GM08714 (cell line): ENCODE data around the gene OBP2B.
A peak's percentile ranks its signal among the peaks of the same experiment; 100 is the strongest.
"Not testable (repeated sequence)": the region's sequence is repeated elsewhere in the genome, so short reads cannot be mapped to it uniquely, and the experiment has no call there.

Experiments used
- H3K4me3 ChIP-seq: fragments of 200-500 bp; sonication (Bioruptor generic); 2 replicates; pipeline ENCODE4 v1.5.1; 2014; ENCODE audit warnings: mild to moderate bottlenecking, low read length, inconsistent platforms
- ZNF274 ChIP-seq: IDR thresholded peaks from 2 replicates; pipeline ENCODE4 v1.6.1; 2012; ENCODE audit warnings: mild to moderate bottlenecking, low read depth, low read length

OBP2B gene

GRCh38 chr9:133173056-133173455, 36.0 kb downstream of the OBP2B start:
- no peak for TF ChIP-seq ZNF274
- H3K4me3 ChIP-seq: no peak overlapping the region

DNA sequence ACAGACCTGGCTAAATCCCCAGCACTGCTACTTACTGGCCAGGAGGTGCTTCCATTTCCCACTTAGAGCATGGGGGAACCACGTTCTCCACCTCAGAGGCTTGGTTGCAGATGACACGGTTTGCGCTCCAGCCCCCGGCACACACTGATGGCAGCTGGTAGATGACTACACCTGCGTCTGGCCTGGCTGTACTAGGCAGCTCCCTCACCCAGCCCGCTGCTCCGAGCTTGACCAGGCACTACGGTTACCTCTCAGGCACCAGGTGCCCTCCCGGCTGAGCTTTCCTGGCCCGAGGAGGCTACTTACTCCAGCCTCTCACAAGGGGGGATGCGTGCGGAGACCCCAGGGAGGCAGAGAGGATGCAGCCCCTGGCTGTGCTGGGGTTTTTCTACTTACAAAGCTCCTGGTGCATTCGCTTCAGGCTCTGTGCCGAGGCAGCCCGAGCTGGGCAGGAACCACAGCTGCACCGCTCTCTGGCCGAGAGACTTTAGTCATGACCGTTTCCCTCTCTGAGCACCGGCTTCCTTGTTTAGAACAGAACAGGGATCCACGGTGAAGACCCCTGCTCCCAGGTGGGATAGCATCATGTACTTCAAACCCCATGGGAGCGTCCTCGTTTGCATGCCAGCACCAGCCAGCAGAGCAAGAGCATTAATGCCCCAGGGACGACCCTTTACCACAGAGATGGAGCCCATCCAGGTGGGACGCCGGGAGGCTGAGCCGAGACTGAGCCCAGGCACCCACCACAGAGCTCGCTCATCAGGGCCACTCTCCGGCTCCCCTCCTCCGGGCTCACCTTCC, 37.7 kb downstream of the OBP2B start:
- no peak overlapping the region for H3K4me3 ChIP-seq
- no peak for TF ChIP-seq ZNF274

GRCh38 chr9:133170716-133171115, 38.3 kb downstream of the OBP2B start:
- H3K4me3 ChIP-seq: no peak overlapping the region

DNA sequence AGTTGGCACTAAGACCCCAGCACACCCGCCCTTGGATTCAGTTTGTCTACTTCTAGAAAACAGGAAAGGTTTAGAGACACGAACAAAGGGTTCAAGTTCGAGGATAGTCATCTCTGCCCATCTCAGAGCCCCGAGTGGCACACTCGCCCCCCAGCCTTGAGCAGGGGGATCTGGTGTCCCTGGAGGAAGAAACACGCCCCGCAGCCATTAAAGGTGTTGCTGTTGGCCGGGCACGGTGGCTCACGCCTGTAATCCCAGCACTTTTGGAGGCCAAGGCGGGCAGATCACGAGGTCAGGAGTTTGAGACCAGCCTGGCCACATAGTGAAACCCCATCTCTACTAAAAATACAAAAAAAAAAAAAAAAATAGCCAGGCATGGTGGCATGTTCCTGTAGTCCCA, 39.4 kb downstream of the OBP2B start:
- not testable (repeated sequence) for H3K4me3 ChIP-seq

More at GRCh38 chr9:133170716-133171115, 38.3 kb downstream of the OBP2B start:
- TF ChIP-seq ZNF274: no peak

DNA sequence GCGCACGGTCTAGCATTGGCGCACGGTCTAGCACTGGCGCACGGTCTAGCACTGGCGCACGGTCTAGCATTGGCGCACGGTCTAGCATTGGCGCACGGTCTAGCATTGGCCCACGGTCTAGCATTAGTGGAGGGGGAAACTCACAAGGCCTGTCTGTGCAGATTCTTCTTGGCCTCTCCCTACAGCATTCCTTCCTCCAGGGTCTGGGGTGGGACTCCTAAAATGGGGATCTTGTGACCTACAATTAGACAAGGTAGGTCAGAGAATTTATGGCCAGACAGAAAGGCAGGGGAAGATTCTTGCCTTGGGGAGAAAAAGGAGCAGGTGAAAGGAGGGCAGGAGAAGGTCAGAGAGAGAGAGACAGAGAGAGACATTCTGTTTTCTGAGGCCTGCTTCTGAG, 39.9 kb downstream of the OBP2B start:
- no peak for TF ChIP-seq ZNF274

DNA sequence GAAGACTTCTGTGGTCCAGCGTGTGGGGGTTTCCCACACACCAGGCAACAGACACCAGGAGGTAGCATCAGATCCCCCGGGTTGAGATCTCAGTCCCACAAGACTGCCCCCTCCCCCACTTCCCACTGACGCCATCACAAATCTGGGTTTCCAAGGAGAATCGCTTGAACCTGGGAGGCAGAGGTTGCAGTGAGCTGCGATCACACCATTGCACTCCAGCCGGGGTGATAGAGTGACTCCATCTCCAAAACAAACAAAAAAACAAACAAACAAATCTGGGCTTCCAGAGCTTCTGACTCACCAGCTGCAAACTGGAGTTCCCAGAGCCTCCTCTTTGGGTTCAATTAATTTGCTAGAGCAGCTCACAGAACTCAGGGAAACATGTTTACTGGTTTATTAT, 40.6 kb downstream of the OBP2B start:
- TF ChIP-seq ZNF274: no peak

More for the DNA sequence above, 39.9 kb downstream of the OBP2B start:
- no peak overlapping the region for H3K4me3 ChIP-seq

GRCh38 chr9:133167769-133168168, 41.3 kb downstream of the OBP2B start:
- H3K4me3 ChIP-seq: no peak overlapping the region
- TF ChIP-seq ZNF274: no peak

More for the DNA sequence above, 40.6 kb downstream of the OBP2B start:
- no peak overlapping the region for H3K4me3 ChIP-seq

- TF ChIP-seq ZNF274: no peak
- no peak overlapping the region for H3K4me3 ChIP-seq
Observed at GRCh38 chr9:133167096-133167730, 41.8 kb downstream of the OBP2B start.

GRCh38 chr9:133166392-133166791, 42.7 kb downstream of the OBP2B start:
- H3K4me3 ChIP-seq: no peak overlapping the region
- TF ChIP-seq ZNF274: no peak

- no peak for TF ChIP-seq ZNF274
- no peak overlapping the region for H3K4me3 ChIP-seq
Observed at GRCh38 chr9:133165452-133165730, 43.7 kb downstream of the OBP2B start.

DNA sequence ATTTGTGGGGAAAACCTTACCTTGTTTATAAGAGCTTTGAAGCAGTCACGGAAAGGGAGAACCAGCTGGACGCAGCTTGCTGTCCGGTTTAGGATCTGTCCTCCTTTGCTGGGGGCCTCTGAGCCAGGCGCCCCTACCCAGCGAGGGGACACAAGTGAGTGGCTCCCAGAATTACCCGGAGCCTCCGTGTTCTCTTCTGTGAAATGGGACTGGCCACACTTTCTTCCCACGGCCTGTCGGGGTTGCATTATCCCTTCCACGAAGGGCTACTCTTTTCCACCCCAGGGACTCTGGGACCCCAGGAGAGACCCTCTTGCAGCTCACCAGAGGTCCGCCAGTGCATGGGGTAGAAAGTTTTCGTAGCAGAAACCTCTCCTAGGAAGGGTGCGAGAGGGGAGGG, 44.9 kb downstream of the OBP2B start:
- no peak for TF ChIP-seq ZNF274
- peak overlapping the region; percentile 68; the same call in 1 of the 2 replicates for H3K4me3 ChIP-seq

- TF ChIP-seq ZNF274: no peak
- peak within 1 kb of the TSS; percentile 68; the same call in 1 of the 2 replicates for H3K4me3 ChIP-seq
Observed at GRCh38 chr9:133163504-133164172, 45.4 kb downstream of the OBP2B start, which contains the start of gene GBGT1. Gene GBGT1 (minus strand): TSS chr9:133163914. CDS start chr9:133162412, 1,502 bp downstream.

DNA sequence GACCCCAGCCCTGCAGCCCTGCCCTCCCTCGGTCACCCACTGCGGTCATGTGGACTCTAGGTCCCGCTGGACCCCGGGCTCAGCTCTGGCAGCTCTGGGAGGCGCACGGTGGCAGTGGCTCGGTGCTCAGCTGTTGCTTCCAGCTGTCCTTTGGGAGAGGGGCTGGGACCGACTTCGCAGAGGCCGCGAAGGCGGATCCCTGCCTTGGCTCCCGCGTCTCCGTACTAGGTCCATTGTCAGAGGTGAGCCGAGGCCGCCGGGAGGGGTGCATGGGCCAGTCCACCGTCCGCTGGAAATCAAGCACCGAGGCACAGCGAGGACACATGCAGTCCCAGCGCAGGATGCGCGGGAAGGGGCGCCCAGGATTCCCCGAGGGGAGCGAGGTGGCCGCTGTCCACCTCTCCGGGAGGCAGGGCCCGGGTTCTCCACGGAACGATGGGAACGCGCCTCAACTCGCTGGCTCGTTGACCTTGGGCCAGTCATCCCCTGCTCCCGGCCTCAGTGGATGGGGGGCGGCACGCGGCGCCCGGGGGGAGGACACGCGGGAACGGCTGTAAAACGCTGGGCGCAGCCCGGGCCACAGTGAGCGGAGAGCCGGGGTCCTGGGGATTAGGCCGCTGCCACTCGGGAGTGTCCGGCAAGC, 46.1 kb downstream of the OBP2B start:
- no peak for TF ChIP-seq ZNF274
- peak overlapping the region; percentile 68; the same call in 1 of the 2 replicates for H3K4me3 ChIP-seq

- TF ChIP-seq ZNF274: no peak
- H3K4me3 ChIP-seq: no peak overlapping the region
Observed at GRCh38 chr9:133161547-133161950, 47.5 kb downstream of the OBP2B start.
